Mesothelial cell of epicardium (in vitro differentiated cells): ENCODE results near the gene CCDC170. TPM values are rescaled to one million over a fixed set of nuclear protein-coding genes. Genes with fewer than 3 reads are reported as not detected.

Experiments
- DNase-seq, 2 experiments: peaks; one replicate each; pipeline ENCODE4 v3.0.0; 2021; ENCODE audit warnings: low spot score in 2 of 2; ENCODE audit not compliant: unreplicated experiment in 2 of 2
- H3K27ac Mint-ChIP-seq: 2 replicates; pipeline ENCODE4 v1.8.0; 2021; ENCODE audit warnings: mixed read lengths
- H3K27me3 Mint-ChIP-seq: 2 replicates; pipeline ENCODE4 v1.8.0; 2021; ENCODE audit warnings: low read depth, mixed read lengths
- H3K36me3 Mint-ChIP-seq: 2 replicates; pipeline ENCODE4 v1.8.0; 2021; ENCODE audit warnings: mixed read lengths
- H3K4me1 Mint-ChIP-seq: 2 replicates; pipeline ENCODE4 v1.8.0; 2021; ENCODE audit warnings: mixed read lengths
- H3K4me3 Mint-ChIP-seq: 2 replicates; pipeline ENCODE4 v1.8.0; 2021; ENCODE audit warnings: mild to moderate bottlenecking, moderate library complexity, mixed read lengths
- H3K9me3 Mint-ChIP-seq: 2 replicates; pipeline ENCODE4 v1.8.0; 2021; ENCODE audit warnings: mixed read lengths
- total RNA-seq: library from RNA; stranded (reverse); gene quantifications from 3 replicates; pipeline ENCODE4 v1.2.1, GENCODE V29; 2021
- TF ChIP-seq, protein P1 (sequence below): fragments of 200-600 bp; sonication (generic); IDR thresholded peaks from one replicate; pipeline ENCODE4 v1.5.0; 2021; ENCODE audit warnings: antibody characterized with exemption; ENCODE audit not compliant: unreplicated experiment

CCDC170 gene
- total RNA-seq, 1 donor from 2014 or later, result 3.0 TPM

DNA sequence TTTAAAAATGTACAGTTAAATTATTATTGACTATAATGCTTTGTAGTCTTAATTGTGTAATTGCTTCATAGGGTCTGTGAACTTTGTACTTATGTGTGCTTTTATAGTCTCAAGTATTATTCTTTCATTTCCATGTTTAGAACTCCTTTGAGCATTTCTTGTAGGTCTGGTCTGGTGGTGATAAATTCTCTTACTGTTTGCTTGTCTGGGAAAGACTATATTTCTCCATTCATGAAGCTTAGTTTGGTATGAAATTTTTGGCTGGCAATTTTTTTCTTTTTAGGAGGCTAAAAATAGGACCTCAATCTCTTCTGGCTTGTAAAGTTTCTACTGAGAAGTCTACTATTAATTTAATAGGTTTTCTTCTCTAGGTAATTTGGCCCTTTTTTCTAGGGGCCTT, 67.4 kb downstream of the CCDC170 start:
- Mint-ChIP-seq H3K36me3 (peaks cover 16% of the 10 kb centered on the region), H3K9me3 (peaks cover 59% of the 10 kb centered on the region), H3K4me3 (no peak overlapping the region), H3K27me3 (no peaks in the 10 kb centered on the region), H3K27ac (no peak overlapping the region), H3K4me1 (no peaks in the 10 kb centered on the region)
- TF ChIP-seq, protein P1, sequence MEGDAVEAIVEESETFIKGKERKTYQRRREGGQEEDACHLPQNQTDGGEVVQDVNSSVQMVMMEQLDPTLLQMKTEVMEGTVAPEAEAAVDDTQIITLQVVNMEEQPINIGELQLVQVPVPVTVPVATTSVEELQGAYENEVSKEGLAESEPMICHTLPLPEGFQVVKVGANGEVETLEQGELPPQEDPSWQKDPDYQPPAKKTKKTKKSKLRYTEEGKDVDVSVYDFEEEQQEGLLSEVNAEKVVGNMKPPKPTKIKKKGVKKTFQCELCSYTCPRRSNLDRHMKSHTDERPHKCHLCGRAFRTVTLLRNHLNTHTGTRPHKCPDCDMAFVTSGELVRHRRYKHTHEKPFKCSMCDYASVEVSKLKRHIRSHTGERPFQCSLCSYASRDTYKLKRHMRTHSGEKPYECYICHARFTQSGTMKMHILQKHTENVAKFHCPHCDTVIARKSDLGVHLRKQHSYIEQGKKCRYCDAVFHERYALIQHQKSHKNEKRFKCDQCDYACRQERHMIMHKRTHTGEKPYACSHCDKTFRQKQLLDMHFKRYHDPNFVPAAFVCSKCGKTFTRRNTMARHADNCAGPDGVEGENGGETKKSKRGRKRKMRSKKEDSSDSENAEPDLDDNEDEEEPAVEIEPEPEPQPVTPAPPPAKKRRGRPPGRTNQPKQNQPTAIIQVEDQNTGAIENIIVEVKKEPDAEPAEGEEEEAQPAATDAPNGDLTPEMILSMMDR, result no peak
- DNase-seq, result no peak

DNA sequence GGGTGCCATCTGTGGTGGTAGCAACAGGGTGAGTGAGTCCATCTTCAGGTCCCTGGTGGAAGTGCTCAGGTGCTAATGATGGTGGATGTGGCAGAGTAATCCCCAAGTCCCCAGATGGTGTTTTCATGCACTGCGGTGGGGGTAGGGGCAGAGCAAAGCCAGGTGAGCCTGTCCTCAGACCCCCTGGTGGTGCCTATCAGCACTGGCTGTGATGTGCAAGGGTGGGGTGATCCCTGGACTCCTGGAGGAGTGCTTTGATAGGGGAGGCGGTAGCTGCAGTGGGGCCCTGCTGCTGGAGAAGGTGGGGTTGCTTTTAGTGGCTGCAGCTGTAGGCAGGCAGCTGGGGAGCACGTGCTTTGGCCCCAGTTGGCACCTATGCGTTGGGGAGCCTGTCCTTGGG, 70.8 kb downstream of the CCDC170 start:
- Mint-ChIP-seq H3K4me3 (no peak overlapping the region), H3K27ac (no peak overlapping the region), H3K27me3 (no peaks in the 10 kb centered on the region), H3K36me3 (peaks cover 11% of the 10 kb centered on the region), H3K4me1 (no peaks in the 10 kb centered on the region), H3K9me3 (peaks cover 40% of the 10 kb centered on the region)
- TF ChIP-seq, protein P1, result no peak
- no peak for DNase-seq

DNA sequence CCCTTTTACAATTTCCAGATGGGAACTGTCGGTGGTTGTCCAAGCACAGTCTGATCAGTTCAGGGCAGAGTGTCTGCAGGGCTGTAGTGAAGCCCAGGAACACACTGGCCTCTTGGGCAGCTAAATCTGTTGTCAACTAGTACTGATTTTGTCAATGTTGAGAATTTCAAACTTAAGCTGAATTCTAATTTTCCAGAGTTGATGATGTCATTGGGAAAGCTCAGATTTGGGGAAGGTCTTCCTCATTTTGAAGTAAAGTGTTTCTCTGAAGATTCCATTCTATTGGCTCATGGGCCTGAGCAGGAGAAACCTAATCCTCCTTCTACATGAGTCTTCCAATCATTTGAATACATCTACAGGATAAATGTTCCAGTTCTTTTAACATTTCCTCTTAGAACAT, 72.1 kb downstream of the CCDC170 start:
- TF ChIP-seq, protein P1, result no peak
- no peak for DNase-seq
- Mint-ChIP-seq H3K4me1 (no peaks in the 10 kb centered on the region), H3K27ac (no peak overlapping the region), H3K4me3 (no peak overlapping the region), H3K27me3 (no peaks in the 10 kb centered on the region), H3K36me3 (peaks cover 10% of the 10 kb centered on the region), H3K9me3 (peaks cover 28% of the 10 kb centered on the region)

DNA sequence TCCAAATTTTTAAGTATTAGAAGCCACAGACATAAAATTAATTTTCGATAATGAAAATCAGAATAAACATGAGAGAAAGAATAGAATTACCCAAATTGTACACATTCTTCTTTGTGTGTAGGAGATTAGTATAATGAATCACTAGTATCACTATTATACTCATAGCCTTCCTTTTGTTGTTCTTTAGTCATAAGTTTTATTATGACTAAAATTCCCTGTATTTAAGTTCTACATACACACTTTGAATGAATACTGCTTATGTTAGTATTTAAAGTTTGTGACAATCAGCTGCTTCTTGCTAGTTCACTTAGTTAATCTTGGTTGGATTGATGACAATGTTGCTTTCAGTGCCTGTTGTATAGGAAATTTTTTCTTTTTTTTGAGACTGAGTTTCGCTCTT, 72.7 kb downstream of the CCDC170 start:
- no peak for DNase-seq
- Mint-ChIP-seq H3K27ac (no peak overlapping the region), H3K36me3 (peaks cover 10% of the 10 kb centered on the region), H3K4me3 (no peak overlapping the region), H3K9me3 (peaks cover 23% of the 10 kb centered on the region), H3K27me3 (no peaks in the 10 kb centered on the region), H3K4me1 (no peaks in the 10 kb centered on the region)
- TF ChIP-seq, protein P1, result no peak

DNA sequence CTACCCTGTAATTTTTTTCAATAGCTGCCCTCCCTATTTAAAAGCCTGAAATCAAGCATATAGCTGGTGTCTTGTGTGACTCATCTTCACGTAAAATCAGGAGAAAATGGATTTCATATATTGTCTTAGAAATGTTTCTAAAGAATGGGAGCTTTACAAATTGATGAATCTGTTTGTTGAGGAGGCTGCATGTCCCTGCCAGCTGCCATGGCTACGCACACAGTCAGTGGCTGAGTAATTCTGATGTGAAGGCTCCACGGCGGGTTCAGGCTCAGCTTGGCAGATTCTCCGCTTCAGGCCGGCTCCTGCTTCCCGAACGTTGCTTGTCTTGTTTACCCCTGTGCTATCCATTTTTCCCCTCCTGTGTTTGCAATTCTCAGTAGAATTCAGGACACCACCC, 82.8 kb downstream of the CCDC170 start:
- Mint-ChIP-seq H3K27me3 (peaks cover 4% of the 10 kb centered on the region), H3K27ac (no peak overlapping the region), H3K4me1 (no peaks in the 10 kb centered on the region), H3K36me3 (no peaks in the 10 kb centered on the region), H3K4me3 (no peak overlapping the region), H3K9me3 (peaks cover 4% of the 10 kb centered on the region)
- no peak for DNase-seq
- TF ChIP-seq, protein P1, result no peak

DNA sequence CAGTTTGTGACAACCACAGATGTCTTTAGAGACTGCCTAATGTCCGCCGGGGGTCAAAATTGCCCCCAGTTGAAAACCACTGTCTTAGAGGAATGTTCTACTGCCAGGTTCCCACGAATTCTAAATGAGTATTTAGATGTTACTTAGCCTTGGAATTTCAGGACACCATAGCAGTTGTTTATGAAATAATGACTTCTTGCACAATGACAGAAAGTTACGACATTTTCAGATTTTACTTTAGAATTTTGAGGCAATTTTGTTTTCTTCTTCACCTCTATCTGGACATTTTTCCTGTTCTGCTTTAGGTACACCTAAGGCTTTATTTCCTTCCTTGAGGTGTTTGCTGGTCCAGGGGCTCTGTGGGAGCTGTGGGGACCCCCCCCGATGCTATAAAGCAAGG, 83.4 kb downstream of the CCDC170 start:
- Mint-ChIP-seq H3K9me3 (peaks cover 10% of the 10 kb centered on the region), H3K4me1 (no peaks in the 10 kb centered on the region), H3K4me3 (no peak overlapping the region), H3K27ac (no peak overlapping the region), H3K36me3 (peaks cover under 1% of the 10 kb centered on the region), H3K27me3 (peaks cover 4% of the 10 kb centered on the region)
- DNase-seq, result no peak
- TF ChIP-seq, protein P1, result no peak
